NCI-H2081 treated with DMSO at 0.1 percent for 48 hours (cell line): Measurements from ENCODE around the gene MARCHF9.
A peak's percentile ranks its signal among the peaks of the same experiment; 100 is the strongest.

Experiments used
- DNase-seq: peaks from one replicate; lab custom pipeline; 2025; lab: John Stamatoyannopoulos, UW

Gene MARCHF9

GRCh38 chr12:57737467-57738460, 17.1 kb upstream of the MARCHF9 start:
- no peak for DNase-seq

- no peak for DNase-seq
Measured at GRCh38 chr12:57738661-57739237, 16.2 kb upstream of the MARCHF9 start, which contains the start of gene AGAP2. AGAP2 (minus strand) TSS chr12:57738742; CDS start chr12:57738246, 496 bp downstream.

- DNase-seq, result no peak
Measured at GRCh38 chr12:57739387-57739786, 15.5 kb upstream of the MARCHF9 start.

GRCh38 chr12:57739914-57740538, 14.9 kb upstream of the MARCHF9 start:
- no peak for DNase-seq

- DNase-seq, result no peak
Measured at GRCh38 chr12:57740656-57741412, 14.1 kb upstream of the MARCHF9 start.

GRCh38 chr12:57741413-57741789, 13.5 kb upstream of the MARCHF9 start:
- no peak for DNase-seq

- DNase-seq, result no peak
Measured at GRCh38 chr12:57741844-57742738, 12.8 kb upstream of the MARCHF9 start.

- no peak for DNase-seq
Measured at GRCh38 chr12:57743769-57744168, 11.1 kb upstream of the MARCHF9 start.

GRCh38 chr12:57744194-57744776, 10.6 kb upstream of the MARCHF9 start:
- DNase-seq, result no peak

GRCh38 chr12:57744777-57745484, 10.0 kb upstream of the MARCHF9 start, which contains the start of gene TSPAN31:
TSPAN31 (plus strand) TSS chr12:57745039; CDS start chr12:57745155, 116 bp downstream.
- peak; percentile 92 for DNase-seq

GRCh38 chr12:57745485-57745881, 9.4 kb upstream of the MARCHF9 start:
- DNase-seq, result no peak

GRCh38 chr12:57746025-57746424, 8.9 kb upstream of the MARCHF9 start:
- no peak for DNase-seq

GRCh38 chr12:57749061-57749460, 5.8 kb upstream of the MARCHF9 start:
- DNase-seq, result no peak

- DNase-seq, result no peak
Measured at GRCh38 chr12:57750561-57751431, 4.1 kb upstream of the MARCHF9 start.

GRCh38 chr12:57751432-57751787, 3.5 kb upstream of the MARCHF9 start:
- DNase-seq, result no peak

GRCh38 chr12:57751788-57752667, 2.9 kb upstream of the MARCHF9 start, which contains the start of gene CDK4:
CDK4 (minus strand) TSS chr12:57752310; CDS start chr12:57751717, 593 bp downstream.
- peak; percentile 97 for DNase-seq

GRCh38 chr12:57752668-57753000, 2.3 kb upstream of the MARCHF9 start:
- no peak for DNase-seq
